Chondrocyte (in vitro differentiated cells): ENCODE measurements around the gene FLNA. TPM values are rescaled to one million over a fixed set of nuclear protein-coding genes. Genes with fewer than 3 reads are reported as not detected.

Source experiments
- DNase-seq: peaks from one replicate; pipeline ENCODE4 v3.0.0; 2021; ENCODE audit warnings: mixed read lengths, low spot score
- H3K27ac Mint-ChIP-seq: one replicate; pipeline ENCODE4 v1.8.0; 2021; ENCODE audit warnings: mild to moderate bottlenecking, moderate library complexity, mixed read lengths; ENCODE audit not compliant: unreplicated experiment
- H3K27me3 Mint-ChIP-seq: 2 replicates; pipeline ENCODE4 v1.8.0; 2021; ENCODE audit warnings: low read depth, mixed read lengths
- H3K36me3 Mint-ChIP-seq: 2 replicates; pipeline ENCODE4 v1.8.0; 2021; ENCODE audit warnings: low read depth, mixed read lengths
- H3K4me1 Mint-ChIP-seq: 2 replicates; pipeline ENCODE4 v1.8.0; 2021; ENCODE audit warnings: low read depth, mild to moderate bottlenecking, mixed read lengths
- H3K4me3 Mint-ChIP-seq: one replicate; pipeline ENCODE4 v1.8.0; 2021; ENCODE audit warnings: mild to moderate bottlenecking, moderate library complexity, mixed read lengths; ENCODE audit not compliant: unreplicated experiment
- H3K9me3 Mint-ChIP-seq: 2 replicates; pipeline ENCODE4 v1.8.0; 2021; ENCODE audit warnings: low read depth, mixed read lengths
- CTCF ChIP-seq: fragments of 200-600 bp; sonication (generic); IDR thresholded peaks from 2 replicates; pipeline ENCODE4 v1.5.0; 2021; ENCODE audit warnings: antibody characterized with exemption, mild to moderate bottlenecking, moderate library complexity
- total RNA-seq: library from RNA; stranded (reverse); gene quantifications from 3 replicates; pipeline ENCODE4 v1.2.1, GENCODE V29; 2021

FLNA gene
- total RNA-seq, 1 donor from 2014 or later = 4,327 TPM

GRCh38 chrX:154356596-154356995, 17.8 kb downstream of the FLNA start:
- no peak for TF ChIP-seq CTCF
- H3K36me3 Mint-ChIP-seq = peaks cover 21% of the 10 kb centered on the region
- H3K27me3 Mint-ChIP-seq = no peaks in the 10 kb centered on the region
- peaks cover 14% of the 10 kb centered on the region for H3K4me1 Mint-ChIP-seq
- no peak overlapping the region for H3K27ac Mint-ChIP-seq
- H3K4me3 Mint-ChIP-seq = no peak overlapping the region
- DNase-seq = no peak
- H3K9me3 Mint-ChIP-seq = no peaks in the 10 kb centered on the region

GRCh38 chrX:154355776-154356140, 18.7 kb downstream of the FLNA start:
- H3K27ac Mint-ChIP-seq = peak overlapping the region; percentile 68
- H3K4me1 Mint-ChIP-seq = peaks cover 14% of the 10 kb centered on the region
- H3K4me3 Mint-ChIP-seq = no peak overlapping the region
- no peaks in the 10 kb centered on the region for H3K27me3 Mint-ChIP-seq
- no peak for DNase-seq
- peaks cover 20% of the 10 kb centered on the region for H3K36me3 Mint-ChIP-seq
- peak; percentile 23 for TF ChIP-seq CTCF
- H3K9me3 Mint-ChIP-seq = no peaks in the 10 kb centered on the region

- Mint-ChIP-seq H3K27me3 (no peaks in the 10 kb centered on the region), H3K9me3 (no peaks in the 10 kb centered on the region), H3K4me1 (peaks cover 14% of the 10 kb centered on the region), H3K4me3 (no peak overlapping the region), H3K36me3 (peaks cover 19% of the 10 kb centered on the region), H3K27ac (no peak overlapping the region)
- no peak for TF ChIP-seq CTCF
- DNase-seq = no peak
These were observed 19.2 kb downstream of the FLNA start for GRCh38 chrX:154355094-154355775.

GRCh38 chrX:154354516-154354915, 19.9 kb downstream of the FLNA start:
- H3K27ac Mint-ChIP-seq = no peak overlapping the region
- no peaks in the 10 kb centered on the region for H3K27me3 Mint-ChIP-seq
- DNase-seq = no peak
- H3K4me3 Mint-ChIP-seq = no peak overlapping the region
- no peak for TF ChIP-seq CTCF
- peaks cover 19% of the 10 kb centered on the region for H3K36me3 Mint-ChIP-seq
- H3K4me1 Mint-ChIP-seq = peaks cover 14% of the 10 kb centered on the region
- no peaks in the 10 kb centered on the region for H3K9me3 Mint-ChIP-seq

- Mint-ChIP-seq H3K36me3 (peaks cover 19% of the 10 kb centered on the region), H3K27ac (no peak overlapping the region), H3K27me3 (no peaks in the 10 kb centered on the region), H3K4me3 (no peak overlapping the region), H3K4me1 (peaks cover 14% of the 10 kb centered on the region), H3K9me3 (no peaks in the 10 kb centered on the region)
- no peak for DNase-seq
- no peak for TF ChIP-seq CTCF
These were observed 20.4 kb downstream of the FLNA start for GRCh38 chrX:154354013-154354412.
